ENCODE measurements around the gene VWA7. TPM values are rescaled to one million over a fixed set of nuclear protein-coding genes. Genes with fewer than 3 reads are reported as not detected.

The VWA7 gene
- total RNA-seq, 4 donors from 2014 or later = 0.22 to 0.80 (median 0.58) TPM

DNA sequence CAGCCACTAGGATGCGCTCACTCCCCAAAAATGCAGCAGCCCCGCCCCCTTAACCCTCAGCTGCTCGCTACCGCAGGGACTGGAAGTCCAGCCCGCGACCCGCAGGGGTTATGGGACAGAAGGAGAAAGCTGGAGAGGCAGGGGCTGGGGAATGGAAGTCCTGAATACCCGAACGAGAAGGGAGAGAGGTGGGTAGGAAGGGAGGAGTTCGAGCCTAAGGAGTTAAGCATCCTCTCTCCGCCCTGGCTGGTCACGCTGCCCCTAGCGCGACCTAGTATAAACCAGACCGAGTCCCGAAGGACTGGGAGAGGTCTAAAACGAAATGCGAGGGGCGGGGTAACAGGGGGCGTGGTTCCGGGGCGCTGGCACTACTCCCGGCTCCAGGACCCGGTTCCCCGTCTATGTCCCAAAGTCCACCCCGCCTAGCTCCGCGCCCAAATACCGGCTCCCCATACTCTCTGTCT is 47.6 kb downstream of the VWA7 start:
- peak overlapping the region; percentile 68 to 91 (median 79) for H3K4me3 ChIP-seq
- H3K36me3 ChIP-seq = peaks cover 27 to 67% (median 32%) of the 10 kb centered on the region in 3 donors
- peak in 2 of 4 donors; percentile 10 to 36 for TF ChIP-seq POLR2A (IDR thresholded peaks at IDR 0.05)
- TF ChIP-seq, protein P1, sequence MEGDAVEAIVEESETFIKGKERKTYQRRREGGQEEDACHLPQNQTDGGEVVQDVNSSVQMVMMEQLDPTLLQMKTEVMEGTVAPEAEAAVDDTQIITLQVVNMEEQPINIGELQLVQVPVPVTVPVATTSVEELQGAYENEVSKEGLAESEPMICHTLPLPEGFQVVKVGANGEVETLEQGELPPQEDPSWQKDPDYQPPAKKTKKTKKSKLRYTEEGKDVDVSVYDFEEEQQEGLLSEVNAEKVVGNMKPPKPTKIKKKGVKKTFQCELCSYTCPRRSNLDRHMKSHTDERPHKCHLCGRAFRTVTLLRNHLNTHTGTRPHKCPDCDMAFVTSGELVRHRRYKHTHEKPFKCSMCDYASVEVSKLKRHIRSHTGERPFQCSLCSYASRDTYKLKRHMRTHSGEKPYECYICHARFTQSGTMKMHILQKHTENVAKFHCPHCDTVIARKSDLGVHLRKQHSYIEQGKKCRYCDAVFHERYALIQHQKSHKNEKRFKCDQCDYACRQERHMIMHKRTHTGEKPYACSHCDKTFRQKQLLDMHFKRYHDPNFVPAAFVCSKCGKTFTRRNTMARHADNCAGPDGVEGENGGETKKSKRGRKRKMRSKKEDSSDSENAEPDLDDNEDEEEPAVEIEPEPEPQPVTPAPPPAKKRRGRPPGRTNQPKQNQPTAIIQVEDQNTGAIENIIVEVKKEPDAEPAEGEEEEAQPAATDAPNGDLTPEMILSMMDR (IDR thresholded peaks at IDR 0.05) = peak in 2 of 6 experiments; percentile 56 to 71
- H3K27me3 ChIP-seq = no peaks in the 10 kb centered on the region
- WGBS, 2 donors = 0 to 1% methylated on average over 14 to 16 of the region's 29 CpGs
- H3K4me1 ChIP-seq = peaks cover 31 to 93% (median 39%) of the 10 kb centered on the region in 3 donors
- peak overlapping the region; percentile 90 to 98 (median 96) for H3K27ac ChIP-seq
- intact Hi-C loops (cut with DNase I) = no loop called here
- no peaks in the 10 kb centered on the region for H3K9me3 ChIP-seq
- DNase-seq = no peak

DNA sequence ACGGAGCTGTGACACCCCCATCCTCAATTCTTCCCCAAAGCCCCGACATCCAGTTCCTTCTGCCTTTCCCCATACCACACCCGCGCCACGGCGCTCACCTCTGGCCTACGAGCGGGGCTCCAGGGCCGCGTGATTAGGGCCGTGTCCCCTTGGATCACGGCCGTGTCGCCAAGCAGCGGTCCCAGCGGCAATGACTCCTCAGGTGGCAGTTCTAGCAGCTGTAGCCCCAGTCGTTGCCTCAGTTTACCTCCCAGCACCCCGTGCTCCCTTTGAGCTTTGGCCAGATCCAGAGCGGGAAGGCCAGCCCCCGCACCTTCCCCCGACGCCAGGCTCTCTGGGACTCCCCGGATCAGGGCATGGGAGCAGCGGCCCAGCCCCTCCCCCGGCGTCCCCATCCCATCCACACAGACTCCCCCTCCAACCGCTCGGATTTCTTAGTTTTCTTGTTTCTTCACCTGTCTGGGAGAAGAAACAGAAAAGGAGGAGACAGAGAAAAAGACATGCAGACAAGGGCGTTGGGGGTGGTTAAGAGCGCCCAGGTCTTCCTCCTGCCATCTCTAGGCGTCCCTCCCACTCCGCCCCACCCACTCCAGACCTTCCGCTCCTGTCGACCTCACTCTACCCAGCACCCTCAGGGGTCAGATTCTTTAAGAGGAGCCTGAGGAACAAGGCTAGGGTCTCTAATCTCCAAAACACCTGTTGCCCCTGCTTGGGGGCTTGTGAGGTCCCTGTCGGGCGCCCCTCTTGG is 48.2 kb downstream of the VWA7 start, which contains the start of gene DDAH2:
TSS of gene DDAH2 (minus strand) at position 533 of the 748 bp plus-strand sequence. CDS start at position 395, 138 bp downstream.
- peaks cover 24 to 61% (median 28%) of the 10 kb centered on the region in 3 donors for H3K36me3 ChIP-seq
- H3K4me1 ChIP-seq = peaks cover 26 to 90% (median 33%) of the 10 kb centered on the region in 3 donors
- H3K4me3 ChIP-seq = peak within 1 kb of the TSS; percentile 68 to 91 (median 79)
- 17 to 49% methylated on average over 21 to 25 of the region's 36 CpGs for WGBS, 2 donors
- H3K9me3 ChIP-seq = no peaks in the 10 kb centered on the region
- DNase-seq = no peak
- no peaks in the 10 kb centered on the region for H3K27me3 ChIP-seq
- intact Hi-C loops (cut with DNase I) = no loop called here
- TF ChIP-seq, protein P1 (IDR thresholded peaks at IDR 0.05) = peak in 4 of 6 experiments; percentile 53 to 78 (median 63)
- TF ChIP-seq POLR2A (IDR thresholded peaks at IDR 0.05) = no peak
- H3K27ac ChIP-seq = peak within 1 kb of the TSS; percentile 90 to 98 (median 96)

DNA sequence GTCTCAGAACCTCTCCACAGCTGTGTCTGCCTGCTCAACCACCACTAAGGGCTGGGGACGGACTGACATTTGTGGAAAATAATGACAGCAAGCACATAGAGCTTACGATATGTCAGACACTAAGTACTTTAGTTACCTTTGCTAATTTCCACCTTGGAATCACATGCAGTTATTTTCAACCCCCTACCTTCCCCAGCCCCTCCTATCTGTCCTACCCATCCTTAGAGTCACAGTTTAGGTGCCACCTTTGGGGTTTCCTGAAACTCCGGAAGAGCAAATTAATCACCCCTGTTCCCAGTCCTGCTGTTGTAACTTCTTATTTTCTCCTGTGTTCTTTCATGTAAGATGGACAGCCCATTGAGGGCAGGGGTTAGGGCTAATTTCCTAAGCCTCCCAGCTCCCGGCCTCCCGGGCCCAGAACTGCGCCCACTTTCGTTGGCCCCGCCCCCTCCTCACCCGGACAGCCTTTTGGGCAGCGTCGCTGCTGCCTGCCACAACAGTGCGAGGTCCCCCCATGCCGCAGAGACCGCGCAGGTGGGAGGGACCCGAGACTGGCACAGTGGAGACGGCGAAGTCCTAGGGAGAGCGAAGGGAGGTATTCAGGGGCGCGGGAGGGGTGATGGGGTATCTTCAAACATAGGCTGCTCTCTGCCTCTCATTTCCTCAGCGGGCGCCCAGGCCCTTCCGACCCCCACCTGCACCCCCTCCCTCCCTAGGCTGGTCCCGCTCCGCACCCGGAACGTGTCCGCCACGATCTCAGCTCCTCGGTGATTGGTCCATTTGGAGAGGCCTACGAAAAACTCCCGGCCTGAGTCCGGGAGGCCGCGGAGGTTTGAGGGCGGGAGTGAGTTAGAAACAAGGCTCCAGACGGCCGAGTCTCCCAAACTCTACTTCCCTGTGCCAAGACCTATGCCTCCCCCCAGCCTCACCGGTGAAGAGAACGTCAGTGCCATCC is 49.1 kb downstream of the VWA7 start:
- no peak for DNase-seq

DNA sequence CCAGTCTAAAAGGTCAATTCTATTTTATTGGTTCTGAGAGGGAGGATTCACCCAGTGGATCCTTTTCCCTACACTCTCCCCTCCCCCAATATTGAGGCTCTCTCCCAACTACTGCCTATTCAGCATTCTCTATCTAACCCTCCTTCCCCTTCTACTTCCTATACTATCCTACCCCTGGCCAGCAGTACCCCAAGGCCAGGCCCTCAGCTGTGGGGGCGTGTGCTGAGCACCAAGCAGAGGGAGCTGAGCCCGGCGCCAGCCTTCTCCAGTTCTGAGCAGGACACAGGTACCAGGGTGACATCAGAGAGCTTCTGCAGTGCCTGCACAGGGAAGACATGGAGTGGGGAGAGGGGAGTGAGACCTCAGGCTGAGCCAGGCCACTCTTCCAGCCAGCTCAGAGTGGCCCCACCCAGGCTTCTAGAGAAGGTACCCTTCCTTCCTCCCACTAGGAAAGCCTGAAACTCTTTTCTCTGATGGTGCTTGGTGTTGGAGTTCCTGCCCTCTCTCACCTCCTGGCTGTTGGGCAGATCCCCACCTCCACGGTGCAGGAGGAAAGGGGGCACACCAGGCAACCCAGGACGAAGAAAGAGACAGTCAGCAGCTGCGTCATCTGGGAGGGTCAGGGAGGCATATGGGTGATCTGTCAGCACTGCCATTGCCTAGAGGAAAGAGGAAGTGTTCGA is 50.0 kb downstream of the VWA7 start:
- H3K27ac ChIP-seq = peak overlapping the region; percentile 31 to 98 (median 96)
- H3K36me3 ChIP-seq = peaks cover 7 to 44% (median 12%) of the 10 kb centered on the region in 3 donors
- no peaks in the 10 kb centered on the region for H3K9me3 ChIP-seq
- no peaks in the 10 kb centered on the region for H3K27me3 ChIP-seq
- intact Hi-C loops (cut with DNase I) = no loop called here
- peak overlapping the region in 1 of 4 donors; percentile 23 for H3K4me3 ChIP-seq
- WGBS, 2 donors = 20 to 60% methylated on average over 1 to 3 of the region's 7 CpGs
- H3K4me1 ChIP-seq = peaks cover 21 to 74% (median 28%) of the 10 kb centered on the region in 3 donors
- TF ChIP-seq, protein P1 (IDR thresholded peaks at IDR 0.05) = no peak
- TF ChIP-seq POLR2A (IDR thresholded peaks at IDR 0.05) = no peak
- no peak for DNase-seq

More for the DNA sequence above, 49.1 kb downstream of the VWA7 start:
- peak overlapping the region; percentile 31 to 98 (median 96) for H3K27ac ChIP-seq
- TF ChIP-seq POLR2A (IDR thresholded peaks at IDR 0.05) = no peak
- TF ChIP-seq, protein P1 (IDR thresholded peaks at IDR 0.05) = no peak
- WGBS, 2 donors = 68 to 74% methylated on average over 18 to 19 of the region's 41 CpGs
- H3K4me1 ChIP-seq = peaks cover 21 to 80% (median 28%) of the 10 kb centered on the region in 3 donors
- intact Hi-C loops (cut with DNase I) = no loop called here
- no peaks in the 10 kb centered on the region for H3K27me3 ChIP-seq
- no peaks in the 10 kb centered on the region for H3K9me3 ChIP-seq
- peak overlapping the region in 3 of 4 donors; percentile 73 to 91 (median 85) for H3K4me3 ChIP-seq
- peaks cover 15 to 52% (median 19%) of the 10 kb centered on the region in 3 donors for H3K36me3 ChIP-seq

Data from esophagus squamous epithelium (tissue), 5 donors.